Measurements from ENCODE around the gene PHF5A.
A peak's percentile ranks its signal among the peaks of the same experiment; 100 is the strongest.

PHF5A gene, protein sequence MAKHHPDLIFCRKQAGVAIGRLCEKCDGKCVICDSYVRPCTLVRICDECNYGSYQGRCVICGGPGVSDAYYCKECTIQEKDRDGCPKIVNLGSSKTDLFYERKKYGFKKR

DNA sequence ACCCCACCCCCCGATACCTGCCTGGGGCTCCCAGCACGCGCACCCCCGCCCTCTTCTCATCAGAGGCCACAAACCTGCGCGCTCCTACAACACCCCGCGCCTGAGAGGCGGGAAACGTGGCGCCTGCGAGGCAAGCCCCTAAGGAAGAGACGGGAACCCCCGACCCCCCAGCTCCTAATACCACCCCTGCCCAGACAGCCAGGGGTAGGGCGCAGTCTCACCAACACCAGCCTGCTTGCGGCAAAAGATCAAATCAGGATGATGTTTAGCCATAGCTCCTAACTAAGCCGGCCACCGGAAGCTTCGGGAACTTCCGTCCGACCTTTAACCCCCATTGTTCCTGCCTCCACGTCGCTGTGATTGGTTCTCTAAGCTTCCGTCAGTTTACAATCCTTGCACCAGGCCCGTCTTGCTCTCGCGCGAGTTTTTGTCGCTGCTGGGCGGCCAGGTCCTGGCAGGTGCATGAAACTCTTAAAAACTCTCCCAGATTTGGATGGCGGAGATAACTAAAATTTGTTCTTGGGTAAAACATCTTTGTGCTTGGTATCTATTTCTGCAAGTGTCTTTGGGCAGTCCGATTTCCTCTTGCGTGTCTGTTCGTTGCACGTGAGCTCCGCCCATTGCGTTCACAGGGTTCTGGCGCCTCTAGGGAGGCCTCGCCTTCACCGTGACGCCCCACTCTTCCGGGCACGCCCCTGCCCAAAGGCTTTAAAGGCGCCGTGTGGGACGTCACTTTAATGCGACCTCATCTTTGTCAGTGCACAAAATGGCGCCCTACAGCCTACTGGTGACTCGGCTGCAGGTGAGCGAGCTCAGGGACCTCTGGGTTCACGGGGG is at the start of gene PHF5A, which contains the start of gene ACO2:
Gene PHF5A, minus strand, starts transcription at position 312 of the 837 bp plus-strand sequence. Its CDS starts 39 bp downstream, at position 273.
Gene ACO2, plus strand, starts transcription at position 737 of the 837 bp plus-strand sequence. Its CDS starts 30 bp downstream, at position 767.
- peak; percentile 95 to 97 for DNase-seq (ENCODE audit: extremely low read depth in 1 of 2, low read depth in 1 of 2)

DNA sequence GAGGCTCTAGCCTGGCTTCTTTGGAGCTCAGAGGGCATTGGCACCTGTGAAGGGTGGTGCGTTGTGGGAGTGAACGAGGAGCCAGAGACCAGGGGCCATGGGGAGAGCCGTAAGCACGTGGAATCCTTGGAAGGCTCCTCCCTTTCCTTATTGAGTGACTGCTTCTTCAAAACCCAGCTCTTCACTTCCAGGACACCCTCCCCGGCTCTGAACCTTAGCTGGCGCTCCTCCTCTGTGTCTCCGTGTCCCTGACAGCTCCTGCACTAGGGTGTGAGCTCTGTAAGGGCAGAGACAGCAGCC is 49.5 kb upstream of the PHF5A start:
- no peak for DNase-seq (ENCODE audit: extremely low read depth in 1 of 2, low read depth in 1 of 2)

DNA sequence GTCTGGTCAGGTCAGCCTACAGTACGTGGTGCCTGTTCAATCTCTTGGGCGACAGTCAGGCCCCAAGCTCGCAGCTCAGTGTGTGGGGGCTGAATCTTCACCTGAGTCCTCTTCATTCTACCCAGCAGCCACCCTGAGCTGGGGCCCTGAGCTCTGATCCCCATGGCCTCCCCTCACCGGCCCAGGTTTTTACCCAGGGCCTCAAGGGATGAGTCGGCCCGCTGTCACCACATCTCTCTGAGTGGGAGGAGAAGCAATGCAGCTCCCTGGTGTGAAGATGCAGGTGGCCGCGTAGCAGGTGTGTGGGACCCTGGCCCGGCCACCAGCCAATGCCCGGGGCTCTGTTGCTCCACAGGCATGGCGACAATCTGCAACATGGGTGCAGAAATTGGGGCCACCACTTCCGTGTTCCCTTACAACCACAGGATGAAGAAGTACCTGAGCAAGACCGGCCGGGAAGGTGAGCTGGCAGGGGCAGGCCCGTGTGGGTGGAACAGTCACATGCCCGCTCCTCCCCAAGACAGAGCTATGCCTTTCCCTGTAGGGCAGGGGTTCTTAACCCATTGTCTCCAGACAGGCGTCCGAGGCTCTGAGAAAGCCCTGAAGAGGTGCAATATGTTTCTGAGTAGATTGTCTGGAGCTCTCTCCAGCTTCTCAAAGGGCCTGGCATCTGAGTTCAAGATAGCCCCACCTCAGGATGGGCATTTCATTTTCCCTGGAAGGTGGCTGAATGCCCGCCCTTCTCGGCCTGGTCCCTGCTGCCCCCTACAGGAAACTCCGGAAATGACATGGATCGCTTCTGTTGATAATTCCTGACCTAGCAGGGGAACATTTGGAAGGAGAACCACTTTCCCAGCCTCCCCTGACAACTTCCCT is 48.9 kb upstream of the PHF5A start:
- DNase-seq (ENCODE audit: extremely low read depth in 1 of 2, low read depth in 1 of 2) = no peak

DNA sequence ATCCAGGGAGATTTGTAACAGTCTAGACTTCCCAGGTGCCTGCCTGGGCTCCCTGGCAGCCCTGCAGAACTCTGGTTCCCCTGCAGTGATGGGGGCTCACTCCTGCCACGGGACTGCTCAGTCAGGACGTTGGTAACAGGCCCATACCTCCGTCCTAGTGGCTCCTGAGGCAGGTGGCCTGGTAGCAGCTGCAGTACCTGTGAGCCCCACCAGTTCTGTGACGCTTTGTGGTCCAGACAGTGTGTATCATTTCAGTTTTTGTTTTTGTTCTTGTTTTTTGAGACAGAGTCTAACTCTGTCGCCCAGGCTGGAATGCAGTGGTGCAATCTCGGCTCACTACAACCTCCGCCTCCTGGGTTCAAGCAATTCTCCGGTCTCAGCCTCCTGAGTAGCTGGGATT is 48.0 kb upstream of the PHF5A start:
- DNase-seq (ENCODE audit: extremely low read depth in 1 of 2, low read depth in 1 of 2) = no peak

DNA sequence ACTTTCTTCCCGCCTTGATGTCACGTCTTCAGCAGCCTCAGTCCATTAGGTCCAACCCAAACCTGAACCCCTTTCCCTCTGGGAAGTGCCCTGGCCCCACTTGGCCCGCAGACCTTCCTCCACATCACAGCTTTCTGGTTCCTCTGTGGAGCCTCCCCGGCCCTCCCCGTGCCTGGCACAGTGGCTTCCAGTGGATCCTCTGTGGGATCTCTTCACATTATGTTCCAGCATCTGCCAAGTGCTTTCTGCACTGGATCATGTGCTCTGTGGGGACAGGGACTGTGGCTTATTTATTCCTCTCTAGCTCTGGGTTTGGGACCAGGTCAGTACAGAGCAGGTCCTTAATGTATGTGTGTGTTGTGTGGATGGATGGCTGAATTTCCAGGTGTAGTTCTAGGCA is 44.9 kb upstream of the PHF5A start:
- no peak for DNase-seq (ENCODE audit: extremely low read depth in 1 of 2, low read depth in 1 of 2)

DNA sequence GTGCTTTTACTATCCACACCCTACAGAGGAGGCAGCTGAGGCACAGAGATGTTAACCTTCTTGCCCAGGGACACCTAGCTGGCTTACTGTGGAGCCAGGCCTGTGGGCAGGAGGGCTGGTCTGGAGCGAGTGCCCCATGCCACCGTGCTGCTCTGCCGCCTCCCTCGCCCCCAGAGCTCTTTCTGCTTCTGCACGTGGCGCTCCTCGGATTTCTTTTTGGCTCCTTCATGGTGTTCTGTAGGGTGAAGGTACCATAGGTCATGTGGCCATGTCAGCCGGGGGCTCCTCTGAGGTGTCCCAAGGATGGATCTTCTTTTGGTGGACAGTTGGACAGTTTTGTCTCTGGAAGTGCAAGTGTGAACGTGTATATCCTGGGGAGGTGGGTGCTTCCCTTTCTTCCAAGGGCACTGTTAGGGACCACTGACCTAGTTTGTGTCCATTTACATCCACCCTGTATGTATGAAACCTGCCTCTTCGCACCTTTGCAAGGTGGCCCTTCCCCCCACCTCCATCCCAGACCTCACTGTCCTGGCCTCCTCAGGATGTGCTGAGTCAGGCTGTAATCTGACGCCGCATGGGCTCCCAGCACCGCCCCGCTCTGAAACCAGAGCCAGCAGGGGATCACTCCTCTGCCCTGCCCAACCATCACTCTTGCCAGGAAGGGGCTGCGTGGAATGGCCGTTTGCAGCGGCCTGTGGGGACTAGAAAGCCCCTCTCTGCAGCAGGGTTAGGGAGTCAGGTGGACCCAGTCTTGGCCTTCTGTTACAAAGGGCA is 44.1 kb upstream of the PHF5A start:
- no peak for DNase-seq (ENCODE audit: extremely low read depth in 1 of 2, low read depth in 1 of 2)

DNA sequence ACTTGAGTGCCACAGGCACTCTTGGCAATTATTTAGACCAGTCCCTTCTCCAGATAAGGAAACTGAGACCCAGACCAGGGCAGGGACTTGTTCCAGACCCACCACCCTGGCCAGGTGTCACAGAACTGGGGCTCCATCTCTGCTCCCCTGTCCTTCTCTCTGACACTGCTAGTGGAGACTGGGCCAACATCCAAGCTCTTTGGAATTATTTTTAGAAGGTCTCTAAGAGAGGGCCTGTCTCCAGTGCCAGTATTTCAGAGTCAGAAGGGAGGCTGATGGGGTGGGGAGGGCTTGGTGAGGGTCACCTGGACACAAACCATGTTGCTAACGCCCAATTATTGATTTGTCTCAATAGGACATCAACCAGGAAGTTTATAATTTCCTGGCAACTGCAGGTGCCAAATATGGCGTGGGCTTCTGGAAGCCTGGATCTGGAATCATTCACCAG is 43.1 kb upstream of the PHF5A start:
- DNase-seq (ENCODE audit: extremely low read depth in 1 of 2, low read depth in 1 of 2) = no peak

DNA sequence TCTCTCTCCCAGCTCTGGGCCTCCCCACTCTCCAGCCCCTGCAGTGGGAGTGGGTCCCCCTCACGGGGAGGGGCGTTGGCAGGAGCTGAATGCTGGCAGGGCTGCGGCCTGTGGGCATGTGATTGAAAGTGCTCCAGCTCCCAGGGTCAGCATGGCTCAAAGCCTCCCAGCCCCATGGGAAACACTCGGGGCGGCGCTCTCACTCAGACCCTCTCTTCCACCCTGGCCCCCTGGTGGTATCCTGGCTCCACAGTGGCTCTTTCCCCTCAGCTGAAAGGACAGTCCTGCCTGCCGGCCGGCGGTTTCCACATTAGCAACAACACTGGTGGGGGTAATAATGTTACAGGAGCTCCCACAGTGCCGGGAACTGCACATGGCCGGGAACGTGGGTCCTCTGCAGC is 40.3 kb upstream of the PHF5A start:
- no peak for DNase-seq (ENCODE audit: extremely low read depth in 1 of 2, low read depth in 1 of 2)

DNA sequence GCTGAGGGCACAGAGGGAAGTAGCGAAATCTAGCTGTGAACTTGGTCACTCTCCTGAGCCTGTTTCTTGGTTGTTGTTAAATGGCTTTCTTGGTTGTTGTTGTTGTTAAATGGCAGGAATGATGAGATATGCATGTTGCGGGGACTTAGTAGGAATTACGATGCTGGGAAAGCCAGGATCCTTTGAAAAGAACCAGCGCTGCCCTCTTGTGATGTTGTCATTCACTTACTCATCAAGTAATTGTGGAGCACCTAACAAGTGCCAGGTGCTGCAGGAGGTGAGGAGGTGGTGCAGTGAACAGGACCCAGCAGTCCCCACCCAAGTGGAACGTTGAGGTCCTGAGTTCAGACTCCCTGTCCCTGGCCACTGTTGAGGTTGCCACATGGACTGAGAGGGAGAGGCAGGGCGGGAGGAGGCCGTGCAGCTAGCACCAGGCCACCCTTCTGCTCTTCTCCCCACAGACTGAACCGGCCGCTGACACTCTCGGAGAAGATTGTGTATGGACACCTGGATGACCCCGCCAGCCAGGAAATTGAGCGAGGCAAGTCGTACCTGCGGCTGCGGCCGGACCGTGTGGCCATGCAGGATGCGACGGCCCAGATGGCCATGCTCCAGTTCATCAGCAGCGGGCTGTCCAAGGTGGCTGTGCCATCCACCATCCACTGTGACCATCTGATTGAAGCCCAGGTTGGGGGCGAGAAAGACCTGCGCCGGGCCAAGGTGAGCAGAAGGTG is 39.0 kb upstream of the PHF5A start:
- DNase-seq (ENCODE audit: extremely low read depth in 1 of 2, low read depth in 1 of 2) = no peak

DNA sequence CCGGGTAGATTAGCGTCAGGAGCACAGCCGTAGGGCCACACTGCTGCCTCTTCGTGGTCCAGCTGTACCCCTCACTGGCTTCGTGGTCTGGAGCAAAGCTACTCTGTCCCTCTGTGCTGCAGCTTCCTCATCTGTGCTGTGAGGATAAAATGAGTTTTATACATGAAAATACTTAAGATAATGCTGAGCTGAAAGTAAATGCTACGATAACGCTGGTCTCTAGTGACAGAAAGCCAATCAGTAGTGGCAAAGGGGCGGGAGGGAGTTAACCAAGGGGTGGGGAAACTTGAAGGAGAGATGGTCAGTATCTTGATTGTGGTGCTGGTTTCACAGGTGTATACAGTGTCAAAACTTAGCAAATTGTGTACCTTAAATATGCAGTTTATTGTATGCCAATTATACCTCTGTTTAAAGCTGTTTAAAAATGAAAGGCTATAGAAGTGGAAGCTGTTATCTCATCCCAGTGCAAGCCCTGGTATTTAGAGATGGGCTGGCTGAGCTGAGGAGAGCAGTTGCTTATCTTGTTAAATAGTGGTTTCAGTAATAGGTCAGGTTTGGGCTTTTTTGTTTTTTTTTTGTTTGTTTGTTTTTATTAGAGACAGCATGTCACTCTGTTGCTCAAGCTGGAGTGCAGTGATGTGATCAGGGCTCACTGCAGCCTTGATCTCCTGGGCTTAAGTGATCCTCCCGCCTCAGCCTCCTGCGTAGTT is 37.2 kb upstream of the PHF5A start:
- no peak for DNase-seq (ENCODE audit: extremely low read depth in 1 of 2, low read depth in 1 of 2)

DNA sequence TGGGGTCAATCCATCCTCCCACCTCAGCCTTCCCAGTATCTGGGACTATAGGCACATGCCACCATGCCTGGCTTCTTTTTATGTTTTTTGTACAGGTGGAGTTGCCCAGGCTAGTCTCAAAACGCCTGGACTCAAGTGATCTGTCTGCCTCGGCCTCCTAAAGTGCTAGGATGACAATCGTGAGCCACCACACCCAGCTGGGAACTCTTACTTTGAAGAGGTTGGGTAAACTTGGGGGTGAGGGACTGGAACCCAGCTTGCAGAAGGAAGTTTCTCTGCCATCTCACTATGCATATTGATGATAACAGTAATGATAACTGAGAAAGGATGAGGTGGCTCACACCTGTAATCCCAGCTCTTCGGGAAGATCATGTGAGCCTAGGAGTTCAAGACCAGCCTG is 36.3 kb upstream of the PHF5A start:
- no peak for DNase-seq (ENCODE audit: extremely low read depth in 1 of 2, low read depth in 1 of 2)

DNA sequence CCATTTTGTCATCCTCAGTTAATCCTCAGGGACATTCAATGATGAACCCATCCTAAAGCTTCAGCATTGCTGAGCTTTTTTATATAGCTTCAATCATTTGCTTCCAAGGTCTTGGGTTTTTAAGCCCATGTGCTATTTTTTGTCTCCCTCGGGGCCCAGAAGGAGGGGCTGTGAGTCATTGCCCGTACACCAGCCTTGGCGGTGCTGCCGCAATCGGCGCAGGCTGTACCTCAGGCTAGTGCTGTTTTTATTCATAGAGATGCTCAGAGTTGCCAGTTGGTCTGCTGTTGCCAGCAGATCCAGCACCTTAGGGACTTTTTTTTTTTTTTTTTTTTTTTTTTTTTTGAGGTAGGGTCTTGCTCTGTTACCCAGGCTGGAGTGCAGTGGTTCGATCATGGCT is 35.9 kb upstream of the PHF5A start:
- no peak for DNase-seq (ENCODE audit: extremely low read depth in 1 of 2, low read depth in 1 of 2)

DNA sequence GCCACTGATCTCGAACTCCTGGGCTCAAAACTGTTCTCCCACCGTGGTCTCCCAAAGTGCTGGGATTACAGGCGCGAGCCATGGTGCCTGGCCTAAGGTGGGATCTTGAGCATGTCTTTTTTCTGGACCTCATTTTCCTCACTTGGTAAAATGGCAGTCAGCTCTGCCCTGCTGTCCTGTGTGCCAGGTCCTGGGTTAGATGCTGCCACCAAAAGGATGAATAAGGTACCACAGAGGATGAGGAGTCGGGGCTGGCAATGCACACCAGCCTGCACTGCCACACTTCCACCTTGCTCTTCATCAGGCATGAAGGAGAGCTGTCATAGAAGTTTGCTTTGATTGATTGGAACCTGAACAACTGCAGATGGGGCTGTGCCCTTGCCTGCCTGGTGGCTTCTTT is 32.7 kb upstream of the PHF5A start:
- DNase-seq (ENCODE audit: extremely low read depth in 1 of 2, low read depth in 1 of 2) = no peak

DNA sequence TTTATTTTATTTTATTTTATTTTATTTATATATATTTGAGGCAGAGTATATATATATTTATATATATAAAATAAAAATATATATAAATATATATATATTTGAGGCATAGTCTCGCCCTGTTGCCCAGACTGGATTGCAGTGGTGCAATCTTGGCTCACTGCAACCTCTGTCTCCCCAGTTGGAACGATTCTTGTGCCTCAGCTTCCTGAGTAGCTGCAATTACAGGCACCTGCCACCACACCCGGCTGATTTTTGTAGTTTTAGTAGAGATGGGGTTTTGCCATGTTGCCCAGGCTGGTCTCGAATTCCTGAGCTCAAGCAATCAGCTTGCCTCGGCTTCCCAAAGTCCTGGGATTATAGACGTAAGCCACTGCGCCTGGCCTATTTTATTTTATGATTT is 31.8 kb upstream of the PHF5A start:
- DNase-seq (ENCODE audit: extremely low read depth in 1 of 2, low read depth in 1 of 2) = no peak

DNA sequence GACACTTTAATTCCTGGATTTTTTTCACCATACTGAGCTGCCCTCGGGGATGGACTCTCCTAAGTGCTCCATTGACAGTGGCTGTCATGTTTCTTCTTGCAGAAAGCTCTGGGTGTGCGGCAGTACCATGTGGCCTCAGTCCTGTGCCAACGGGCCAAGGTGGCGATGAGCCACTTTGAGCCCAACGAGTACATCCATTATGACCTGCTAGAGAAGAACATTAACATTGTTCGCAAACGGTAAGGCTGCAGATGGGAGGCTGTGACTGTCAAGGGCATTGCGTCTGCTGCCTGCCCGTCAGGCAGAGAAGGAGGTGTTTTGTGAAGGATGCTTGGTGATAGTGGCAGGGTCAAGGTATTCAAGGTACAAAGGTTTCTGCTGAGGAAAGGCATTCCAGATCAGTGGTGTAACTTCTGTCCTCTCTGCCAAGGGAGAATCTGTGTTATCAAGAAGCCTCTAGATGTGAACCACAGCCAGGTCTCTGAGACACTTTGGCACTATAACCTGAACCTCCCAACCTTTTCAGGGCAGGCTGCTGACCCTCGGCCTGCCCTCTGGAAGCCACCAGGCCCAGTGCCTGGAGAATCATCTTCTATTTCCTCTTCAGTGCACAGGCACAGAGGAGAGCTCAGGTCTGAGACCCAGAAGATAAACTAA is 31.3 kb upstream of the PHF5A start:
- no peak for DNase-seq (ENCODE audit: extremely low read depth in 1 of 2, low read depth in 1 of 2)

DNA sequence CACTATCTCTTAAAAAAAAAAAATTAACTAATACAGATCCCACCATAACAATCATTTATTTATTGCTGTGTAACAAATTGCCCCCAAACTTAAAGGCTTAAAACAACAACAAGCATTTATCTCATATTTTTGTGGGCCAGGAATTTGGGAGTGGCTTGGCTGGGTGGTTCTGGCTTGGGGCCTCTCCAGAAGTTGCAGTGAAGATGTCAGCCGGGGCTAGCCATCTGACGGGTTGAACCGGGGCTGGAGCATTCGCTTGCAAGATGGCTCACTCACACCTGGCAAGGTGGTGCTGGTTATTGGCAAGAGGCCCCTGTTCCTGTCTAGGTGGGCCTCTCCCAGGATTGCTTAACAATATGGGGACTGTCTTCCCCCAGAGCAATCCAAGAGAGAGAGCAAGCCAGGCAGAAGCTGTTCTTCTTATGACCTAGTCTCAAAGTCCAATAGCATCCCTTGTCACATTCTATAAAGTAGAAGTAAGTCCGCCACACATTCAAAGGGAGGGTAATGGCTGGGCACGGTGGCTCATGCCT is 29.9 kb upstream of the PHF5A start:
- DNase-seq (ENCODE audit: extremely low read depth in 1 of 2, low read depth in 1 of 2) = no peak

DNA sequence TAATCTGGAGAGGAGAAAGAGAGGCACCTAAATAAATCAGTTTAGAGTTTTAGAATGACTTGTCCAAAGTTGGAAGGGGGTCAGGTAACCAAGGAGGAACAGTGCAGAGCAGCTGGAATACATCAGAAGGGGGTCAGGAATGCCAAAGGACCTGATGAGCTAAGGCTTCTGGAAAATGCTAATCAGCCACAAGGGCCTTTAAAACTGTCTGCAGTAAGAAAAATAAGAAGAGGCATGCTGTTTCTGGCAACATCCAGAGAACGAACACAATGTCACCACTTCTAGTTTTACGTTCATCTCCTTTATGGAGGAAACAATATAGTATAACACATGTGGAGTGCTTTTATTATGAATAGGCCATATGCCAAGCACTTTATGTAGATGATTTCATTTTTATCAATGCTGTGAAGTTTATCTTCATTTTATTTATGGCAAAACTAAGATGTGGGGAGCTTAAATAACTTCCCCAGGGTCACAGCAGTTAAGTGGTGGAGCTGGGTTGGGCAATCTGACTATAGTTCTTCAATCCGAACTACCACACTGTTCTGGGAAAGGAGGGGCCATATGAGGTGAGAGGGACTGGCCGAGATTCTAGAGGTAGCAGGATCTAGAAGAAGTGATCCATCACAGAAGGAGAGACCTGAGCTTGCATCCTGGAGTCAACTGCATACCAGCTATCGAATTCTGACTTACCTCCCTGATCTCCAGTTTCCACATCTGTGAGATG is 23.0 kb upstream of the PHF5A start:
- no peak for DNase-seq (ENCODE audit: extremely low read depth in 1 of 2, low read depth in 1 of 2)
